Prostate gland (tissue), 2 donors: ENCODE results near the gene MON1B. TPM values are rescaled to one million over a fixed set of nuclear protein-coding genes. Genes with fewer than 3 reads are reported as not detected.
"Not testable (repeated sequence)": the region's sequence is repeated elsewhere in the genome, so short reads cannot be mapped to it uniquely, and the experiment has no call there.

Experiments used
- DNase-seq: peaks from one replicate; pipeline ENCODE4 v3.0.0-alpha.2; 2019; ENCODE audit warnings: low spot score
- H3K27ac ChIP-seq, 2 donors: fragments of 200-600 bp; sonication (generic); 2 replicates each; pipeline ENCODE4 v1.5.1; 2017 to 2019
- H3K27me3 ChIP-seq: fragments of 200-600 bp; sonication (generic); replicated peaks from 2 replicates; pipeline ENCODE4 v1.5.1; 2019; ENCODE audit not compliant: insufficient read depth
- H3K36me3 ChIP-seq, 2 donors: fragments of 200-600 bp; sonication (generic); 1 replicate in 1 of 2; 2 replicates in 1 of 2; pipeline versions ENCODE4 v1.5.1 to v1.8.1; 2017 to 2019
- H3K4me1 ChIP-seq: fragments of 200-600 bp; sonication (generic); replicated peaks from 2 replicates; pipeline ENCODE4 v1.5.1; 2019
- H3K4me3 ChIP-seq, 2 donors: fragments of 200-600 bp; sonication (generic); 2 replicates each; pipeline ENCODE4 v1.5.1; 2017 to 2019
- H3K9me3 ChIP-seq: fragments of 200-600 bp; sonication (generic); 2 replicates; pipeline ENCODE4 v1.5.1; 2017
- POLR2A ChIP-seq: fragments of 450-650 bp; IDR thresholded peaks from one replicate; pipeline ENCODE4 v1.6.1; 2016; ENCODE audit warnings: antibody characterized with exemption, mild to moderate bottlenecking
- POLR2AphosphoS5 ChIP-seq: sonication (generic); formaldehyde crosslinking; IDR thresholded peaks from one replicate; pipeline ENCODE4 v1.6.1; 2017; ENCODE audit warnings: antibody characterized with exemption
- WGBS: methylation state at CpG from one replicate; pipeline ENCODE4 v1.1.5; 2018; 5-methylcytosine and 5-hydroxymethylcytosine counted together
- intact Hi-C: fragments of 100-400 bp; cut with DNase I; formaldehyde crosslinking; loops from one replicate; pipeline ENCODE4 v1.14.2; 2022
- total RNA-seq, 2 donors: library from RNA; depleted of rRNA; stranded (reverse); fragments of >200 nt; gene quantifications; one replicate each; pipeline ENCODE4 v1.1.0, GENCODE V29; 2016
- TF ChIP-seq, protein P1 (sequence below), 4 experiments: fragments of 200-600 bp in 2 of 4; fragments of 450-650 bp in 2 of 4; sonication (generic) in 2 of 4; IDR thresholded peaks; 1 replicate in 3 of 4; 2 replicates in 1 of 4; pipeline ENCODE4 v1.5.1; 2016 to 2019; ENCODE audit warnings: antibody characterized with exemption in 4 of 4, mild to moderate bottlenecking in 2 of 4, moderate library complexity in 2 of 4

Gene MON1B
- total RNA-seq, 2 donors from 2014 or later: 53.9 to 116 TPM

DNA sequence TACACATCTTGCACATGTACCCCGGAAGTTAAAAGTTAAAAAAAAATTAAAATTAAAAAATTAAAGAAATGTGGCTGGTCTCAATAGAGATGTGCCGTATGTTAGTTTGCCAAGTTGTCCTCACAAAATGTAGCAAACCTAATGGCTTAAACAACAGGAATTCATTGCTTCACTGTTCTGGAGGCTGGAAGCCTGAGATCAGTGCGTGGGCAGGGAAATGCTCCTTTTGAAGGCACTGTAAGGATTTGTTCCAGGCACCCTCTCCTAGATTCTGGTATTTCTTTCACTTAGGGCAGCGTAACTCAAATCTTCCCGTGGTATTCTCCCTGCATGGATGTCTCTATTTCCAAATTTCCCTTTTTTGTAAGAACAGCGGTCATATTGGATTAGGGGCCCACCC lies 32.7 kb upstream of the MON1B start:
- Histone ChIP-seq H3K4me1 (no peaks in the 10 kb centered on the region), H3K36me3 (no peaks in the 10 kb centered on the region), H3K4me3 (no peak overlapping the region), H3K9me3 (no peaks in the 10 kb centered on the region), H3K27ac (no peak overlapping the region), H3K27me3 (no peaks in the 10 kb centered on the region)
- no peak for DNase-seq
- TF ChIP-seq, protein P1, sequence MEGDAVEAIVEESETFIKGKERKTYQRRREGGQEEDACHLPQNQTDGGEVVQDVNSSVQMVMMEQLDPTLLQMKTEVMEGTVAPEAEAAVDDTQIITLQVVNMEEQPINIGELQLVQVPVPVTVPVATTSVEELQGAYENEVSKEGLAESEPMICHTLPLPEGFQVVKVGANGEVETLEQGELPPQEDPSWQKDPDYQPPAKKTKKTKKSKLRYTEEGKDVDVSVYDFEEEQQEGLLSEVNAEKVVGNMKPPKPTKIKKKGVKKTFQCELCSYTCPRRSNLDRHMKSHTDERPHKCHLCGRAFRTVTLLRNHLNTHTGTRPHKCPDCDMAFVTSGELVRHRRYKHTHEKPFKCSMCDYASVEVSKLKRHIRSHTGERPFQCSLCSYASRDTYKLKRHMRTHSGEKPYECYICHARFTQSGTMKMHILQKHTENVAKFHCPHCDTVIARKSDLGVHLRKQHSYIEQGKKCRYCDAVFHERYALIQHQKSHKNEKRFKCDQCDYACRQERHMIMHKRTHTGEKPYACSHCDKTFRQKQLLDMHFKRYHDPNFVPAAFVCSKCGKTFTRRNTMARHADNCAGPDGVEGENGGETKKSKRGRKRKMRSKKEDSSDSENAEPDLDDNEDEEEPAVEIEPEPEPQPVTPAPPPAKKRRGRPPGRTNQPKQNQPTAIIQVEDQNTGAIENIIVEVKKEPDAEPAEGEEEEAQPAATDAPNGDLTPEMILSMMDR (IDR thresholded peaks at IDR 0.05): no peak
- TF ChIP-seq POLR2AphosphoS5 (no peak), POLR2A (no peak)
- WGBS: 91% methylated on average over 6 of the region's 6 CpGs
- intact Hi-C loops: no loop called here

DNA sequence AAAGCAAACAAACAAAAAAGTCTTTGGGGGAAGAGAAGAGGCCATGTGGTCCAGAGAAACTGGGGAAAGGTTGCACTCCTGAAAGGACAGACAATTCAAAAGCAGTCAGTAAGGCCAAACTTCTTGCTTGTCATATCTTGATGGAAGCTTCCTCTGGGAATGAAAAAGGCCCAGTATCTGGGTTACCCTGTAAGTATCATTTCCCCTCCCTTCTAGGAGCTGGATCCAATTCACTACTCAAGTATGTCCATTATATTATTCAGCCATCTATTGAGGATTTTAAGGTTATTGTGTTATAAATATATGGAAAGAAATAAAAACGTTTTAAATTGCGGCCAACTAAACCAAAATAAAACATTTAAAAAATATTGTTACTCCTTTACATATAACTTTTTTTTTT lies 26.0 kb upstream of the MON1B start:
- Histone ChIP-seq H3K9me3 (no peaks in the 10 kb centered on the region), H3K4me3 (no peak overlapping the region), H3K4me1 (no peaks in the 10 kb centered on the region), H3K36me3 (no peaks in the 10 kb centered on the region), H3K27me3 (no peaks in the 10 kb centered on the region), H3K27ac (no peak overlapping the region)
- 92% methylated on average over 2 of the region's 2 CpGs for WGBS
- TF ChIP-seq, protein P1 (IDR thresholded peaks at IDR 0.05): no peak
- no peak for TF ChIP-seq POLR2A
- no peak for TF ChIP-seq POLR2AphosphoS5
- intact Hi-C loops: no loop called here
- DNase-seq: no peak

DNA sequence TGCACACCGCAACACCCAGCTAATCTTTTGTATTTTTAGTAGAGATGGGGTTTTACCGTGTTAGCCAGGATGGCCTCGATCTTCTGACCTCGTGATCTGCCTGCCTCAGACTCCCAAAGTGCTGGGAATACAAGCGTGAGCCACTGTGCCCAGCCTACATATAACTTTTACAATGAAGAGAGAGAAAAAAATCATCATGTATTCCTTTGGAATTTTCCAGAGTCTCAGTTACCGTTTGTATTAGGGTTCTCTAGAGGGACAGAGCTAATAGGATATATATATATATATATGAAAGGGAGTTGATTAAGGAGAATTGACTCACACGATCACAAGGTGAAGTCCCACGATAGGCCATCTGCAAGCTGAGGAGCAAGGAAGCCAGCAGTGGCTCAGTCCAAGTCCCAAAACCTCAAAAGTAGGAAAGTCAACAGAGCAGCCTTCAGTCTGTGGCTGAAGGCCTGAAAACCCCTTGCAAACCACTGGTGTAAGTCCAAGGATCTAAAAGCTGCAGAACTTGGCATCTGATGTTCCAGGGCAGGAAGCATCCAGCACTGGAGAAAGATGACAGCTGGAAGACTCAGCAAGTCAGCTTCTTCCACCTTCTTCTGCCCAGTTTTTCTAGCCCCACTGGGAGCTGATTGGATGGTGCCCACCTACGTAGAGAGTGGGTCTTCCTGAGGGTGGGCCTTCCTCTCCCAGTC lies 25.3 kb upstream of the MON1B start:
- H3K27ac ChIP-seq, intact Hi-C loops, H3K9me3 ChIP-seq, H3K36me3 ChIP-seq, H3K27me3 ChIP-seq, H3K4me1 ChIP-seq, DNase-seq, H3K4me3 ChIP-seq: not testable (repeated sequence)
- WGBS: 86% methylated on average over 9 of the region's 9 CpGs

DNA sequence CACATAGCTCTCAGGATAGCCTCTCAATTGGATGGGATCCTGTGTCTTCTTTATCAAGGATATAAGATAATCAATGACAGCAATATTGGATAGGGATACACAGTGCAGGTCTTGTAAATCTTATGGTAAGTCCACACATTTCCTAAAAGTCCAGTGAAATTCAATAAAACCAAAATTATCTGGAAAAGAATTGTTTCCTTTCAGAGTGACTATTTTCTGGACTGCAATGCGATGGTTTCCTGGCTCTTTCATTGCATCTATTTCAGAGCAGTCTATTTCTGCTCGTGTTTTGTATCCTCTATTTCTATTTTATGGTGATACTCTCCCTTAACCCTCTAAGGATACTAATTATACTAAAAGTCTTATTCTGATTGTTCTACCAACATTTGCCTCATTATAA lies 24.3 kb upstream of the MON1B start:
- H3K4me1 ChIP-seq: no peaks in the 10 kb centered on the region
- no peaks in the 10 kb centered on the region for H3K9me3 ChIP-seq
- no peak overlapping the region for H3K4me3 ChIP-seq
- no peak overlapping the region for H3K27ac ChIP-seq
- 53% methylated on average over 2 of the region's 2 CpGs for WGBS
- no peak for DNase-seq
- no peaks in the 10 kb centered on the region for H3K36me3 ChIP-seq
- no peaks in the 10 kb centered on the region for H3K27me3 ChIP-seq
- no peak for TF ChIP-seq POLR2AphosphoS5
- TF ChIP-seq, protein P1 (IDR thresholded peaks at IDR 0.05): no peak
- TF ChIP-seq POLR2A: no peak
- intact Hi-C loops: no loop called here

DNA sequence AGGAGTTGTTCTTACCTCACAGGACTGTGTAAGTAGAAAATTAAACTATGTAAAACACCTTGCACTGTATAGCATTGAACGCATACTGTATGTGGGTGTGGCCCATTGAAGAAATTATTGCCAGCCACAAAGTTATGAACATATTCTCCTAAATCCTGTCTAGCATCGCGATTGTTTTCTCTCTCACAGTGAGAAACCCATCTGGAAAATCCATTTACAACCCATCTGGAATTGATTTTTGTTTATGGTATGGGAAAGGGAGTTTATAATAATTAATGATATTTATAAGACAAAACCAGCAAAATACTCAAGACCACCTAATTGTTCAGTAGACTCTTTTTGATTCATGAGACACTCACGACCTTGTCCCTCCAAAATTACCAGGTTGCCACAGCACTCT lies 22.1 kb upstream of the MON1B start:
- H3K27ac ChIP-seq: no peak overlapping the region
- no peaks in the 10 kb centered on the region for H3K4me1 ChIP-seq
- H3K27me3 ChIP-seq: no peaks in the 10 kb centered on the region
- TF ChIP-seq, protein P1 (IDR thresholded peaks at IDR 0.05): no peak
- no peak for TF ChIP-seq POLR2AphosphoS5
- intact Hi-C loops: no loop called here
- WGBS: 79% methylated on average over 4 of the region's 4 CpGs
- no peak overlapping the region for H3K4me3 ChIP-seq
- DNase-seq: no peak
- H3K9me3 ChIP-seq: no peaks in the 10 kb centered on the region
- no peaks in the 10 kb centered on the region for H3K36me3 ChIP-seq
